Measurements from ENCODE around the gene ITPRIPL2.

DNA sequence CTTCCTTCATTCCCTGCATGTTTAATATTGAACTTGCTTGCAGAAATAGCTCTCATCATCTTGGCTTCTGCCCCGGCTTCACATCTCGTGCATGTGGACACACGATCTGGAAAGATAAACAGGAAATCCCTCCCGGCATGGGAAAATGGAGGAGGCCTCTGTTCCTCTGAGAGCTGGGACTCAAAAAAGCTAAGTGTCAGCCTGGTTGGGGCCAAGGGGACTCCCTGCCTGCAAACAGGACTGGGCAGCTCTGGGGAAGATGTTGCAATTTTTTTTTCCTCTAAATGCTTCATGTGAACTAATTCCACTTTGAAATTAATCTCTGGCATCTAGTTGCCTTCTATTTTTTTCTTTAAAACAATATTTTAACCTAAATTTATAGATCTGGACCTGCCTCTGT, 24.8 kb downstream of the ITPRIPL2 start:
- no peak for TF ChIP-seq POLR2A (IDR thresholded peaks at IDR 0.05)
- TF ChIP-seq, protein P1, sequence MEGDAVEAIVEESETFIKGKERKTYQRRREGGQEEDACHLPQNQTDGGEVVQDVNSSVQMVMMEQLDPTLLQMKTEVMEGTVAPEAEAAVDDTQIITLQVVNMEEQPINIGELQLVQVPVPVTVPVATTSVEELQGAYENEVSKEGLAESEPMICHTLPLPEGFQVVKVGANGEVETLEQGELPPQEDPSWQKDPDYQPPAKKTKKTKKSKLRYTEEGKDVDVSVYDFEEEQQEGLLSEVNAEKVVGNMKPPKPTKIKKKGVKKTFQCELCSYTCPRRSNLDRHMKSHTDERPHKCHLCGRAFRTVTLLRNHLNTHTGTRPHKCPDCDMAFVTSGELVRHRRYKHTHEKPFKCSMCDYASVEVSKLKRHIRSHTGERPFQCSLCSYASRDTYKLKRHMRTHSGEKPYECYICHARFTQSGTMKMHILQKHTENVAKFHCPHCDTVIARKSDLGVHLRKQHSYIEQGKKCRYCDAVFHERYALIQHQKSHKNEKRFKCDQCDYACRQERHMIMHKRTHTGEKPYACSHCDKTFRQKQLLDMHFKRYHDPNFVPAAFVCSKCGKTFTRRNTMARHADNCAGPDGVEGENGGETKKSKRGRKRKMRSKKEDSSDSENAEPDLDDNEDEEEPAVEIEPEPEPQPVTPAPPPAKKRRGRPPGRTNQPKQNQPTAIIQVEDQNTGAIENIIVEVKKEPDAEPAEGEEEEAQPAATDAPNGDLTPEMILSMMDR (IDR thresholded peaks at IDR 0.05) = no peak

Data from transverse colon (tissue), 3 donors.